Mucosa of gallbladder (tissue), 1 donor: ENCODE results near the gene CACNA1C. TPM values are rescaled to one million over a fixed set of nuclear protein-coding genes. Genes with fewer than 3 reads are reported as not detected.

Source experiments
- DNase-seq: peaks from one replicate; pipeline ENCODE4 v3.0.0-alpha.2; 2020; ENCODE audit warnings: low spot score
- total RNA-seq: library from RNA; stranded (reverse); gene quantifications from one replicate; pipeline ENCODE4 v1.2.1, GENCODE V29; 2021
- donor health status: DM: no; HTN: no; CAD: no.

CACNA1C gene
- total RNA-seq, 1 donor from 2014 or later, result 19.3 TPM

GRCh38 chr12:2231956-2232355 lies 179.2 kb downstream of the CACNA1C start:
- no peak for DNase-seq

- DNase-seq, result no peak
These were observed 180.2 kb downstream of the CACNA1C start for GRCh38 chr12:2233034-2233433.

- DNase-seq, result no peak
These were observed 181.3 kb downstream of the CACNA1C start for GRCh38 chr12:2234091-2234490.

GRCh38 chr12:2234646-2235350 lies 182.0 kb downstream of the CACNA1C start:
- no peak for DNase-seq

- no peak for DNase-seq
These were observed 183.9 kb downstream of the CACNA1C start for GRCh38 chr12:2236506-2237294.

- DNase-seq, result no peak
These were observed 185.3 kb downstream of the CACNA1C start for GRCh38 chr12:2238111-2238510.

GRCh38 chr12:2239381-2239871 lies 186.6 kb downstream of the CACNA1C start:
- DNase-seq, result no peak

- DNase-seq, result no peak
These were observed 187.6 kb downstream of the CACNA1C start for GRCh38 chr12:2240390-2240789.

GRCh38 chr12:2240984-2241383 lies 188.2 kb downstream of the CACNA1C start:
- DNase-seq, result no peak

- DNase-seq, result no peak
These were observed 189.4 kb downstream of the CACNA1C start for GRCh38 chr12:2242216-2242615.

- DNase-seq, result no peak
These were observed 190.0 kb downstream of the CACNA1C start for GRCh38 chr12:2242816-2243215.

GRCh38 chr12:2243275-2243674 lies 190.5 kb downstream of the CACNA1C start:
- DNase-seq, result no peak

GRCh38 chr12:2244013-2244861 lies 191.4 kb downstream of the CACNA1C start:
- DNase-seq, result peak; percentile 28

GRCh38 chr12:2246358-2246757 lies 193.6 kb downstream of the CACNA1C start:
- no peak for DNase-seq

- DNase-seq, result no peak
These were observed 194.3 kb downstream of the CACNA1C start for GRCh38 chr12:2247120-2247519.

- DNase-seq, result no peak
These were observed 194.8 kb downstream of the CACNA1C start for GRCh38 chr12:2247596-2247995.

GRCh38 chr12:2248087-2248900 lies 195.5 kb downstream of the CACNA1C start:
- no peak for DNase-seq

- DNase-seq, result no peak
These were observed 196.2 kb downstream of the CACNA1C start for GRCh38 chr12:2248901-2249381.

- no peak for DNase-seq
These were observed 198.0 kb downstream of the CACNA1C start for GRCh38 chr12:2250797-2251196.

- DNase-seq, result no peak
These were observed 198.9 kb downstream of the CACNA1C start for GRCh38 chr12:2251526-2252209.
